MCF 10A (cell line): Measurements from ENCODE around the gene ADH1C. TPM values are rescaled to one million over a fixed set of nuclear protein-coding genes. Genes with fewer than 3 reads are reported as not detected.

Experiments used
- BruUV-seq: library from RNA; stranded (reverse); fragments of 400-500 nt; replicated peaks from 2 replicates; lab custom pipeline; 2021; lab: Mats Ljungman, UMichigan
- CTCF ChIA-PET: fragments of 300-600 bp; sonication (Branson Sonifier 250); formaldehyde crosslinking; extraction: SDS; loops from one replicate; lab custom pipeline; 2021; ENCODE audit warnings: antibody characterized with exemption, inconsistent platforms; lab: Yijun Ruan, JAX
- POLR2A ChIA-PET: fragments of 300-600, 350-650 bp; sonication (Branson Sonifier 250); formaldehyde crosslinking; extraction: SDS; loops from one replicate; lab custom pipeline; 2020; ENCODE audit warnings: antibody characterized with exemption, inconsistent platforms; lab: Yijun Ruan, JAX
- DNase-seq: peaks from one replicate; pipeline ENCODE4 v3.0.0-alpha.2; 2018; ENCODE audit not compliant: unreplicated experiment
- H3K27ac Mint-ChIP-seq: one replicate; pipeline ENCODE4 v1.8.0; 2022; ENCODE audit warnings: mild to moderate bottlenecking, low read depth, mixed read lengths; ENCODE audit not compliant: unreplicated experiment
- H3K27me3 Mint-ChIP-seq: one replicate; pipeline ENCODE4 v1.8.0; 2022; ENCODE audit warnings: mixed read lengths; ENCODE audit not compliant: insufficient read depth, unreplicated experiment
- H3K36me3 Mint-ChIP-seq: one replicate; pipeline ENCODE4 v1.8.0; 2022; ENCODE audit warnings: mild to moderate bottlenecking, moderate library complexity, mixed read lengths; ENCODE audit not compliant: insufficient read depth, unreplicated experiment
- H3K4me1 Mint-ChIP-seq: one replicate; pipeline ENCODE4 v1.8.0; 2022; ENCODE audit warnings: mixed read lengths; ENCODE audit not compliant: insufficient read depth, unreplicated experiment
- H3K4me3 Mint-ChIP-seq: one replicate; pipeline ENCODE4 v1.8.0; 2022; ENCODE audit warnings: mild to moderate bottlenecking, moderate library complexity, mixed read lengths; ENCODE audit not compliant: unreplicated experiment
- H3K9me3 Mint-ChIP-seq: one replicate; pipeline ENCODE4 v1.8.0; 2022; ENCODE audit warnings: mixed read lengths; ENCODE audit not compliant: unreplicated experiment
- CTCF ChIP-seq: fragments of 200-600 bp; IDR thresholded peaks from one replicate; pipeline ENCODE4 v1.8.0; 2022; ENCODE audit warnings: antibody characterized with exemption, mild to moderate bottlenecking; ENCODE audit not compliant: unreplicated experiment
- intact Hi-C: fragments of 100-400 bp; cut with micrococcal nuclease; formaldehyde crosslinking; loops from 2 replicates; pipeline ENCODE4 v1.14.1; 2022
- total RNA-seq: library from RNA; stranded (reverse); gene quantifications from 2 replicates; pipeline ENCODE4 v1.2.3, GENCODE V29; 2022

Gene ADH1C
- total RNA-seq, 1 experiment from 2014 or later: not detected

GRCh38 chr4:99339172-99339571 is 13.4 kb downstream of the ADH1C start:
- POLR2A ChIA-PET: no interaction called here
- Mint-ChIP-seq H3K36me3 (no peaks in the 10 kb centered on the region), H3K27me3 (no peaks in the 10 kb centered on the region), H3K9me3 (no peaks in the 10 kb centered on the region), H3K27ac (no peak overlapping the region), H3K4me3 (no peak overlapping the region), H3K4me1 (no peaks in the 10 kb centered on the region)
- BruUV-seq: no TSS peak
- CTCF ChIA-PET: interaction anchor here (0.6 kb wide), 1 partner anchor 881 kb away, joined by 4 read pairs; no protein-coding TSS in a partner anchor
- TF ChIP-seq CTCF: no peak
- intact Hi-C loops: no loop called here
- no peak for DNase-seq

GRCh38 chr4:99336553-99336952 is 16.0 kb downstream of the ADH1C start:
- no peaks in the 10 kb centered on the region for H3K4me1 Mint-ChIP-seq
- no peaks in the 10 kb centered on the region for H3K36me3 Mint-ChIP-seq
- POLR2A ChIA-PET: interaction anchor here (1.7 to 2.1 kb wide), 2 partner anchors 11 to 13 kb away, joined by 4 to 5 read pairs; no protein-coding TSS in a partner anchor
- CTCF ChIA-PET: no interaction called here
- no peak for DNase-seq
- TF ChIP-seq CTCF: no peak
- no peaks in the 10 kb centered on the region for H3K27me3 Mint-ChIP-seq
- no peak overlapping the region for H3K27ac Mint-ChIP-seq
- intact Hi-C loops: no loop called here
- no peak overlapping the region for H3K4me3 Mint-ChIP-seq
- no peaks in the 10 kb centered on the region for H3K9me3 Mint-ChIP-seq
- no TSS peak for BruUV-seq

GRCh38 chr4:99334880-99335279 is 17.7 kb downstream of the ADH1C start:
- DNase-seq: no peak
- Mint-ChIP-seq H3K27me3 (no peaks in the 10 kb centered on the region), H3K4me1 (no peaks in the 10 kb centered on the region), H3K36me3 (no peaks in the 10 kb centered on the region), H3K4me3 (no peak overlapping the region), H3K27ac (no peak overlapping the region), H3K9me3 (no peaks in the 10 kb centered on the region)
- ChIA-PET CTCF (no interaction called here), POLR2A (interaction anchor here (2.1 kb wide), 1 partner anchor 11 kb away, joined by 4 read pairs; no protein-coding TSS in a partner anchor)
- no peak for TF ChIP-seq CTCF
- BruUV-seq: no TSS peak
- intact Hi-C loops: no loop called here

DNA sequence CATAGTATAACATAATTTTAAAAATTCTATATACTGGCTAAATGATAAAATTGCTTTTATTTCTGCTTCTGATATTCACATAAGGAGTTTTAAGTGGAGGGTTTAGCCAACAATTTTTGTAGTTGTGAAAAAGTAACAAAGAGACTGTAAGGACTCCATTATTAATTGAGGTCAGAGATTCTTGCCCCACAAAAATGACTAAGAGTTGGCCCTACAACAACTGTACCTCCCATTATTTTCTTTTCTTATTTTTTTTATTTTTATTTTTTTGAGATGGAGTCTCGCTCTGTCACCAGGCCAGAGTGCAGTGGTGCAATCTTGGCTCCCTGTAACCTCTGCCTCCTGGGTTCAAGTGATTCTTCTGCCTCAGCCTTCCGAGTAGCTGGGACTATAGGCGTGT is 21.9 kb downstream of the ADH1C start:
- H3K36me3 Mint-ChIP-seq: no peaks in the 10 kb centered on the region
- POLR2A ChIA-PET: no interaction called here
- intact Hi-C loops: no loop called here

More for the DNA sequence above, 21.9 kb downstream of the ADH1C start:
- no peaks in the 10 kb centered on the region for H3K4me1 Mint-ChIP-seq
- BruUV-seq: no TSS peak
- no peaks in the 10 kb centered on the region for H3K27me3 Mint-ChIP-seq
- no peak for DNase-seq
- no peak for TF ChIP-seq CTCF
- no peak overlapping the region for H3K27ac Mint-ChIP-seq
- H3K9me3 Mint-ChIP-seq: no peaks in the 10 kb centered on the region
- no peak overlapping the region for H3K4me3 Mint-ChIP-seq
- CTCF ChIA-PET: no interaction called here
